ENCODE results near the gene FOXJ1. TPM values are rescaled to one million over a fixed set of nuclear protein-coding genes. Genes with fewer than 3 reads are reported as not detected.

The FOXJ1 gene
- total and polyA plus RNA-seq, 2 of the 8 experiments (the other 6 are each of a cell fraction or from before 2014, with no cell fraction given): 4.7 to 5.4 TPM

DNA sequence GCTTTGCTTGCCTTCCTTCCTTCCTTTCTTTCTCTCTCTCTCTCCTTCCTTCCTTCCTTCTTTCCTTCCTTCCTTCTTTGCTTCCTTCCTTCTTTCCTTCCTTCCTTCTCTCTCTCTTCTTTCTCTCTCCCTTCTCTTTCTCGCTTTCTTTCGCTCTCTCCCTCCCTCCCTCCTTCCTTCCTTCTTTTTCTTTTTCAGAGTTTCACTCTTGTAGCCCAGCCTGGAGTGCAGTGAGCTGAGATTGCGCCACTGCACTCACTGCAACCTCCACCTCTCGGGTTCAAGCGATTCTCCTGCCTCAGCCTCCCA is 17.9 kb downstream of the FOXJ1 start (continued):
- TF ChIP-seq, protein P1, sequence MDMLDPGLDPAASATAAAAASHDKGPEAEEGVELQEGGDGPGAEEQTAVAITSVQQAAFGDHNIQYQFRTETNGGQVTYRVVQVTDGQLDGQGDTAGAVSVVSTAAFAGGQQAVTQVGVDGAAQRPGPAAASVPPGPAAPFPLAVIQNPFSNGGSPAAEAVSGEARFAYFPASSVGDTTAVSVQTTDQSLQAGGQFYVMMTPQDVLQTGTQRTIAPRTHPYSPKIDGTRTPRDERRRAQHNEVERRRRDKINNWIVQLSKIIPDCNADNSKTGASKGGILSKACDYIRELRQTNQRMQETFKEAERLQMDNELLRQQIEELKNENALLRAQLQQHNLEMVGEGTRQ (IDR thresholded peaks at IDR 0.05; ENCODE audit: low read length): no peak

Measured in H1 (cell line).